Measurements from ENCODE around the gene GADD45B. TPM values are rescaled to one million over a fixed set of nuclear protein-coding genes. Genes with fewer than 3 reads are reported as not detected.

Gene GADD45B
- total RNA-seq, 1 experiment from 2014 or later = 37.9 TPM

DNA sequence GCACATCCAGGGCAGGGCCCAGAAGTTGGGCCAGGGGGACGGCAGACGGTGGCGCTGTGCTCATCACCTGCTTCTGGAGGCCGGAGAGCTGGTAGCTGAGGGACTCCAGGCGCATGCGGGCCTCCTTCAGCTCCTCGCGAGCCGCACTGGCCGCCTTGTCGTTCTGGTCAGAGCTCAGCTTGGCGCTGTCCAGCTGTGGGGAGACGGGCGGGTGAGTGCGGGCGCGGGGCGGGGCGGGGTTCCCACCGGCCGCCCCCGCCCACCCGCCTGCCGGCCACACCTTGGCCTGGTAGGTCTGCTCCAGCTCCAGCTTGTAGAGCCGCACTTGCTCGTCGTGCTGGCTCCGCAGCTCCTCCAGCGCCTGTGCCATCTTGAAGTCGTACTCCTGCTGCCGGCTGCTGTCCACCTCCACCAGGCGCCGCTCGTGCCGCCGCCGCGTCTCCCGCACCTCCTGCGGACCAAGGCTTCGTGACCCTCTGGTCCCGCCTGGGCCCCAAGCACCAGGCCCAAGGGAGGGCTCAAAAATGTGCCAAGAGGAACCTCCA lies 41.1 kb upstream of the GADD45B start (continued):
- no peak for TF ChIP-seq YY1 (IDR thresholded peaks at IDR 0.05; ENCODE audit: extremely low read depth, insufficient replicate concordance, low read depth, low read length)
- no peak for TF ChIP-seq ELF1 (IDR thresholded peaks at IDR 0.05; ENCODE audit: borderline replicate concordance, low read depth)
- TF ChIP-seq SP1 (IDR thresholded peaks at IDR 0.05; ENCODE audit: low read depth) = no peak
- TF ChIP-seq SIN3A (IDR thresholded peaks at IDR 0.05; ENCODE audit: low read depth) = no peak

DNA sequence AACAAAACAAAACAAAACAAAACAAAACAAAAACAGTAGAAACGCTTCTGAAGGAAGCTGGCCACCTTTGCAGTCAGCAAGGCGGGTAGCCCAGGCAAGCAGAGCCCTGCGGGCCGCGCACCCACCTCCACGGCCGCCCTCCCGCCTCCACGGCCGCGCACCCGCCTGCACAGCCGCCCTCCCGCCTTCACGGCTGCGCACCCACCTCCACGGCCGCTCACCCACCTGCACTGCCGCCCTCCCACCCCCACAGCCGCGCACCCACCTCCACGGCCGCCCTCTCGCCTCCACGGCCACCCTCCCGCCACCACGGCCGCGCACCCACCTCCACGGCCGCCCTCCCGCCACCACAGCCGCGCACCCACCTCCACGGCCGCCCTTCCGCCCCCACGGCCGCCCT lies 39.5 kb upstream of the GADD45B start:
- Histone ChIP-seq H3K27ac (ENCODE audit: low read depth, low read length) (no peak overlapping the region), H3K27me3 (ENCODE audit: insufficient read depth, low read length) (no peaks in the 10 kb centered on the region), H3K9me2 (ENCODE audit: insufficient read depth) (no peaks in the 10 kb centered on the region), H3K4me1 (ENCODE audit: control insufficient read depth in 1 of 2, insufficient read depth in 2 of 2, low read length in 2 of 2) (no peaks in the 10 kb centered on the region), H3K36me3 (ENCODE audit: control insufficient read depth in 1 of 2, insufficient read depth in 2 of 2, low read length in 2 of 2) (peaks cover 30 to 44% of the 10 kb centered on the region in 2 experiments), H3K79me2 (ENCODE audit: insufficient read depth, low read length) (peaks cover 55% of the 10 kb centered on the region), H3K9ac (ENCODE audit: low read length) (no peak overlapping the region), H2AFZ (ENCODE audit: low read depth, low read length, poor library complexity, severe bottlenecking) (no peak overlapping the region), H4K20me1 (ENCODE audit: insufficient read depth) (no peaks in the 10 kb centered on the region), H3K9me3 (ENCODE audit: control insufficient read depth in 1 of 2, insufficient read depth in 1 of 2, low read depth in 1 of 2, low read length in 2 of 2) (no peaks in the 10 kb centered on the region), H3K4me3 (replicated peaks in 1 of 2; ENCODE audit: low read depth in 1 of 2, low read length in 2 of 2) (no peak overlapping the region), H3K4me2 (ENCODE audit: low read length) (no peak overlapping the region)
- RAD21 ChIA-PET (ENCODE audit: low non-redundant PET in 1 of 2, low total read pairs in 2 of 2, uncharacterized antibody in 2 of 2, unreplicated experiment in 2 of 2) = no interaction called here
- CTCF ChIA-PET = no interaction called here
- TF ChIP-seq, protein P1, sequence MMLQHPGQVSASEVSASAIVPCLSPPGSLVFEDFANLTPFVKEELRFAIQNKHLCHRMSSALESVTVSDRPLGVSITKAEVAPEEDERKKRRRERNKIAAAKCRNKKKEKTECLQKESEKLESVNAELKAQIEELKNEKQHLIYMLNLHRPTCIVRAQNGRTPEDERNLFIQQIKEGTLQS (IDR thresholded peaks at IDR 0.05) = no peak
- TF ChIP-seq POLR2AphosphoS5 (IDR thresholded peaks at IDR 0.05; ENCODE audit: low read depth, low read length) (no peak), ZNF274 (IDR thresholded peaks at IDR 0.05; ENCODE audit: low read depth, low read length) (no peak), EZH2 (IDR thresholded peaks at IDR 0.05) (no peak), YY1 (IDR thresholded peaks at IDR 0.05; ENCODE audit: extremely low read depth, insufficient replicate concordance, low read depth, low read length) (no peak), ZFX (IDR thresholded peaks at IDR 0.05) (no peak), JUND (IDR thresholded peaks at IDR 0.05) (no peak), SIN3A (IDR thresholded peaks at IDR 0.05; ENCODE audit: low read depth) (no peak), EGR1 (IDR thresholded peaks at IDR 0.05; ENCODE audit: low read depth) (no peak), ELF1 (IDR thresholded peaks at IDR 0.05; ENCODE audit: borderline replicate concordance, low read depth) (no peak), RAD21 (IDR thresholded peaks at IDR 0.05; ENCODE audit: low read depth) (no peak), CEBPB (IDR thresholded peaks at IDR 0.05; ENCODE audit: low read depth) (no peak), SRF (IDR thresholded peaks at IDR 0.05; ENCODE audit: low read depth) (no peak), TCF7L2 (IDR thresholded peaks at IDR 0.05; ENCODE audit: borderline replicate concordance, extremely low read depth, insufficient read depth, insufficient read length) (no peak), CBX3 (IDR thresholded peaks at IDR 0.05; ENCODE audit: low read depth) (no peak), SP1 (IDR thresholded peaks at IDR 0.05; ENCODE audit: low read depth) (no peak), FOSL1 (IDR thresholded peaks at IDR 0.05; ENCODE audit: low read depth) (no peak)
- TF ChIP-seq, protein P2, sequence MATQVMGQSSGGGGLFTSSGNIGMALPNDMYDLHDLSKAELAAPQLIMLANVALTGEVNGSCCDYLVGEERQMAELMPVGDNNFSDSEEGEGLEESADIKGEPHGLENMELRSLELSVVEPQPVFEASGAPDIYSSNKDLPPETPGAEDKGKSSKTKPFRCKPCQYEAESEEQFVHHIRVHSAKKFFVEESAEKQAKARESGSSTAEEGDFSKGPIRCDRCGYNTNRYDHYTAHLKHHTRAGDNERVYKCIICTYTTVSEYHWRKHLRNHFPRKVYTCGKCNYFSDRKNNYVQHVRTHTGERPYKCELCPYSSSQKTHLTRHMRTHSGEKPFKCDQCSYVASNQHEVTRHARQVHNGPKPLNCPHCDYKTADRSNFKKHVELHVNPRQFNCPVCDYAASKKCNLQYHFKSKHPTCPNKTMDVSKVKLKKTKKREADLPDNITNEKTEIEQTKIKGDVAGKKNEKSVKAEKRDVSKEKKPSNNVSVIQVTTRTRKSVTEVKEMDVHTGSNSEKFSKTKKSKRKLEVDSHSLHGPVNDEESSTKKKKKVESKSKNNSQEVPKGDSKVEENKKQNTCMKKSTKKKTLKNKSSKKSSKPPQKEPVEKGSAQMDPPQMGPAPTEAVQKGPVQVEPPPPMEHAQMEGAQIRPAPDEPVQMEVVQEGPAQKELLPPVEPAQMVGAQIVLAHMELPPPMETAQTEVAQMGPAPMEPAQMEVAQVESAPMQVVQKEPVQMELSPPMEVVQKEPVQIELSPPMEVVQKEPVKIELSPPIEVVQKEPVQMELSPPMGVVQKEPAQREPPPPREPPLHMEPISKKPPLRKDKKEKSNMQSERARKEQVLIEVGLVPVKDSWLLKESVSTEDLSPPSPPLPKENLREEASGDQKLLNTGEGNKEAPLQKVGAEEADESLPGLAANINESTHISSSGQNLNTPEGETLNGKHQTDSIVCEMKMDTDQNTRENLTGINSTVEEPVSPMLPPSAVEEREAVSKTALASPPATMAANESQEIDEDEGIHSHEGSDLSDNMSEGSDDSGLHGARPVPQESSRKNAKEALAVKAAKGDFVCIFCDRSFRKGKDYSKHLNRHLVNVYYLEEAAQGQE (IDR thresholded peaks at IDR 0.05; ENCODE audit: low read depth) = no peak
- no peak for DNase-seq (ENCODE audit: low read depth, low spot score)
- POLR2A ChIA-PET = no interaction called here
- ATAC-seq = no peak
- intact Hi-C loops (cut with micrococcal nuclease) = no loop called here
- no TSS peak for BruUV-seq (replicated peaks)

All from HCT116 (cell line).